HG03135 (cell line): ENCODE results near the gene FBH1.
"Not testable (repeated sequence)": the region's sequence is repeated elsewhere in the genome, so short reads cannot be mapped to it uniquely, and the experiment has no call there.

Source experiments
- ATAC-seq: cut with Tn5 transposase; IDR thresholded peaks from one replicate; pipeline ENCODE4 v1.9.1; 2021; ENCODE audit warnings: mild to moderate bottlenecking, moderate library complexity; ENCODE audit not compliant: unreplicated experiment

The FBH1 gene

DNA sequence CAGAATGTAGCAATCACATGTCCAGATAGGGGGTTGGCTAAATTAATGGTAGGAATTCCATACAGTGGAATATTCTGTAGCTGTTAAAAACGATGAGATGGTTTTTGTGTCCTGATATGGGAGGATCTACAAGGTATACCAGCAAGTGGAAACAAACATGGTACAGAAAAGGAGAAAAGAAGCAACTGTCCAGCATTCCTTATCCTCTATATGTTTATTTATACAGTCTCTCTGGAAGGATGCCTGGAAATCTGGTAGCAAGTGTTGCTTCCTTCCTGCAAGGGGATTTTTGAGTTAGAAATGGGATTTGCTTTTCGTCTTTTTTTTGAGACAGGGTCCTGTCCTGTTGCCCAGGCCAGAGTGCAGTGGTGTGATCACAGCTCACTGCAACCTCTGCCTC, 68.0 kb downstream of the FBH1 start:
- no peak for ATAC-seq

DNA sequence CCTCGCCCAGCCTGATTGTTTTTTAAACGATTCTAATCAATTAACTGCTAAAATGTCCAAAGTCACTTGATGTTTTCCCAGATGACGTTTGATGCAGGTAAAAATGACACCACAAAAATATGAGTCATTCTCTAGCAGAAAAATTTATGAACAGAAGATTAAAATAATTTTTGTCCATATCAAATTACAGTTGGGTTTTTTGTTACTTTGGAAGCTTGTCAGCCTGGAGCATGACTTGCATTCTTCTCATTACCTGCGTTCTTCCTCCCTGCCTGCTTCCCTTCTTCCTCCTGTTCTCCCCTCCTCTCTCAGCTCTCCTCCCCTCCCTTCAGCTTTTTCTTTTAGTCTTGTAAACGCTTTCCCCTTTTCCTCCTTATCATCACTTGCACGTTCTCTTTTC, 68.6 kb downstream of the FBH1 start:
- ATAC-seq, result no peak

DNA sequence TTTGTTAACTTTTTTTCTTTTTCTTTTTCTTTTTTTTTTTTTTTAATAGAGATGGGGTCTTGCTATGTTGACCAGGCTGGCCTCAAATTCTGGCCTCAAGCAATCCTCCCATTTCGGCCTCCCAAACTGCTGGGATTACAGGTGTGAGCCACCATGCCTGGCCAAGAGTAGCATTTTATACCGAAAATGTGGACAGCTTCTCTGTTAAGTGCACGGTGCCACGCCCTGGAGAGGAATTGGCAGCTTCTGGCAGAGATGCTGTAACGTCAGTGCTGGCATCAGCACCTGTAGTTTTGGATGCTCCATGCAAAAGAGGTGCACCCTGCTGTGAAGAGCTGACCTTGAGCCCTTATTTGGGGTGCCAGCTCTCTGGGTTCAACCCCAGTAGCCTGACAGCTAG, 69.1 kb downstream of the FBH1 start:
- ATAC-seq, result no peak

DNA sequence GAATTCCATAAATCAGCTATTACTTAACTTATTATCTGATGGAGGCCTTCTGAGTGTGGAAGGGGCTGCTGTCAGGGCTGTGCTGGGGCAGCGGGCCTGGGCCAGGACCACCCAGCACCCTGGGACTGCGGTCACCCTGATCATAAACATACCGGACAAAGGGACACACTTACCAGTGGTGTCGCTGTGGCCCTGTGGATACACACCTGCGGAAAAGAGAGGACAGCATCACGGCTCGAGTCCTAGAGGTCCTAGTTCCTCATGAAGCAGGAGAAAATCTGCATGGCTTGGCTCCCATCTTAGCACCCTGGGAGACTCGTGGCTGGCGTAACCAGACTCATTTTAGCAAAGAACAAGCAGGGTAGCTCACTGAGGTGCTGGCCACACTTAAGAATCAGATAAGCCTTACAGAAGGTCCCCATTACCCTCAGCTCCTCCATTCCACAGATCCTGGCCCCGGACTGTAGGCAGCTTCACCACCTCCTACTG, 69.6 kb downstream of the FBH1 start:
- no peak for ATAC-seq

DNA sequence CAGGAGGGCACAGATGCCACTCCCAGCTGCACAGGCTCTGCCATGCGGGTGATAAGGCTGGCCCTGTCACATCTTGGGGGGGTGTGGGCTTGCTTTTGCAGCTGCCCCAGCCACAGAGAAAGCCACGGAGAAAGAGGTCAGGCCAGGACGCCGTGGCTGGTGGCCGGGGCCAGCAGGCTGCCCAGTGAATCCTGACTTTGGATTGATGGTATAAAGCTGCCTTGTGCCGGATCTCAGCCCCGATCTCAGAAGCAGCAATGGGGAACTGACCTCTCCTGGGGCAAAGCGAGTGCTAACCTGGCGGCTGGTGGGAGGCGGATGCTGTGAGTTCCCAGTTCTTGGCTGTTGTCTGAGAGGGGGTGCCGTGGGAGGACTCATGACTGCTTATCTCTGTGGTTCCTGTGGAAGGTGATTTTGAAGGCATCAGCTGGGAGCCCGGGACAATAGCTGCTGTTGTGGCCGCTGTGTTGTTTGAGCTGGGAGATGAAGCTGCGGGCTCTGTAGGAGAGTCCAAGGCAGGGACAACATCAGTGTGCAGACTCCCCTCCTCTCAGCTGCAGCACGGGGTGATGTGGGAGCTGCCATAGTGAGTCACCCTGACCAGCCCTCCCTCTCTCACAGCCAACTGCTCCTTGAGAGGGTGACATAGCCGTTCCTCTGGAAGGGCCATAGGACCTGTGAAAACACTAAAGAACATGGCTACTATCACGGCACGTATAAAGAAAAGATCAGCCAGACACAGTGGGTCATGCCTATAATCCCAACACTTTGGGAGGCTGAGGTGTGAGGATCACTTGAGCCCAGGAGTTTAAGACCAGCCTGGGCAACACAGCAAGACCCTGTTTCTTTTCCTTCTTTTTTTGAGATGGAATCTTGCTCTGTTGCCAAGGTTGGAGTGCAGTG, 70.3 kb downstream of the FBH1 start:
- ATAC-seq, result no peak

DNA sequence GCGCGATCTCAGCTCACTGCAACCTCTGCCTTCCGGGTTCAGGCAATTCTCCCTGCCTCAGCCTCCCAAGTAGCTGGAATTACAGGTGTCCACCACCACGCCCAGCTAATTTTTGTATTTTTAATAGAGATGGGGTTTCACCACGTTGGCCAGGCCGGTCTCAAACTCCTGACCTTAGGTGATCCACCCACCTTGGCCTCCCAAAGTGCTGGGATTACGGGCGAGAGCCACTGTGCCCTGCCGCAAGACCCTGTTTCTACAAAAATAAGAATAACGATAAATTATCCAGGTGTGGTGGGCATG, 70.9 kb downstream of the FBH1 start:
- ATAC-seq, result not testable (repeated sequence)

DNA sequence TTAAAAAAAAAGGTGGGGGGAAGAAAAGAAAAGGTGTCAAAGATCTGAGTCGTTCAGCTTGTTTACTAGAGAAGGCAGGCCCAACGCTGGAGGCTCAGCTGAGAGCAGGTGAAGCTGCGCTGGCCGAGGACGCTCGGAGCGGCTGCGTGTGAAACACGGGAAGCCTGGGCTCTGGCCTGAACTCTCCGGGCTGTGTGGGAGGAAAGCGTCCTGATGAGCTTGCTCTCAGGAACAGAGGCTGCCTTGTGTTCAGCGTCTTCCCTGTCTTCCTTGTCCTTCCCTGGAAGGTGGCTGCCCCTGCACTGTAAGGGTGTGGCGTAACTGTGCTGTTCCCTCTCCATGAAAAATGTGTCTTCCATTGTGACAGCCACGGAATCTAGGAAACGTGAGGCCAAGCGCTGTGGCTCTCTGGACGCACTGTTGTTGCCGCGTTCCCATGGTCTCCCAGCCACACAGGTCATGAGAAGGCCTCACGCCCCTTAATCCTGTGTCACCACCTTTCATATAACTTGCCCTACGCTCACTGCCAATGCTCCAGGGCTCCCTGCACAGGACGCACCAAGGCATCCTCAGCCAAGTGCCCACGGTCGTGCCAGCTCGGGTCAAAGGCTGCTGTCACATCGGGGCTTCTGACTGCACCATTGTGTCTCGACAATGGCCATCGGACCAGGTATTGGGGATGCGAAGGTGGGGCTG, 71.5 kb downstream of the FBH1 start:
- no peak for ATAC-seq

DNA sequence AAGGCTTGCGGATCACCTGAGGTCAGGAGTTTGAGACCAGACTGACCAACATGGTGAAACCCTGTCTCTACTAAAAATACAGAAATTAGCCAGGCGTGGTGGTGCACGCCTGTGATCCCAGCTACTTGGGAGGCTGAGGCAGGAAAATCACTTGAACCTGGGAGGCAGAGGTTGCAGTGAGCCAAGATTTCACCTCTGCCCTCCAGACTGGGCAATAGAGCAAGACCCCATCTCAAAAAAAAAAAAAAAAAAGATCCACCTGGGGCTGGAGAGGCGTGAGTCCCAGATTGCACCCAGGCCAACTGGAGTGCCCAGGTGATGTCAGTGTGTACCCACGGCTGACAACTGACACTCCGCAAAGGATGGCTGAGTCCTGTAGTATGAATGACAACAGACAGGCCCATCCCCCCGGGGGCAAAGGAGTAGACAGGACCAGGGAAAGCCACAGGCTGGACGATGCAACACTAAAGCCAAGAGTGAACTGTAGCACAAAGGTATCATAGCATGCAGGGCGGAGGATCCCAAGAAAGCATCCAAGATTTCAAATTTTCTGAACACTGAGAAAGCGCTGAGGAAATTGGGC, 72.4 kb downstream of the FBH1 start:
- not testable (repeated sequence) for ATAC-seq

DNA sequence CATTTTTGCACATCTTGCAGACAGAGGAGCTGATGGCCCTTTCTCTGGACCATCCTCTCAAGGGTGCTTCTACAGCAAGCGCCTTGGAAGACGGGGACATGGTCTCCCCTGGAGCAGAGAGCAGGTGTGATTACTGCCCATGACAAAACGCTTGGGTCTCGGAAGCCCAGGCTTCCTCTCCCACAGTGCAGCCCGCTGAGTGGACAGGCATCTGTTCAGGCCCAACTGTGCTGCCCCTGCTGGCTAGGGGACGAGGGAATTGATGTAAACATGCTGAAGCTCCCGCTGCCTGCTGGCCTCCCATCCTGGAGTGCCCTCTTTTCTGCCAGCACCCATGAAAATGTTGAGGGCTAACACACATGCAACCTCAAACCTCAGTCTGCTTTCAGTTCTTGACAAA, 73.0 kb downstream of the FBH1 start:
- no peak for ATAC-seq

DNA sequence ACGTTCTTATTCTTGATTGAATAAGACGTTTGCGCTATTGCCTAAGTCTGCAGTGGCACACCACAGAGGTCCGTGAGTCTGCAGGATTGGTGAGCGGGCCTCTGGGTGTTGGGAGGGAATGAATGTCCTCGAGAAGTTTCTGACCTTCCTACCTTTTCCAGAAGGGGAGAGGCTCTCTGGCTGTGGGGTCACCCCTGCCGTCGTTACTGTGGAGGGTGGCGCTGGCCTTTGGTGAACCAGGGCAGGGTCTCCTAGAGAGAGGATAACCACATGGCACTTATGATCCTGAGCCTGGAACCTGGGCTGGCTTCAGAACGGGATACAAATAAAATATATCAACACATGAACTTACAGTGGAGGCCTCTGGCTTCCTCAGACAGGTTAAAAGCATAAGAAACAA, 73.5 kb downstream of the FBH1 start:
- no peak for ATAC-seq

DNA sequence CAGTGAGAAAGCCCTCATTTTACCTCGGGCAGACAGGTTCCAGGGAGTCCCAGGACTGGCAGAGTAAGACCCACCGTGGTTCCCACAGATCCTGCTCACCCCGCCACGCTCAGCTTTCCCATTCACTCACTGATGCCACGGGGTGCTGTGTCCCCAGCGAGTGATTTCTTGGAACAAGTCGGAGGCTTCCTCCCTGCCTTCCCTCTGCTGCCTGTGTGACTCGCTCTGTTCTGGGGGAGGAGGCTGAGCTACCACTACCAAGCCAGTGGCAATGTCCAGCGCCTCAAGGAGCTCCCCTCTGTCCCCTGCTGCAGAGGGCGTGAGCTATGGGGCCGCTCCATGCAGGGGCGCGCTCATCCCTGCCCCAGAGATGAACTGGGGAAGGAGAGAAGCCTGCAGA, 74.7 kb downstream of the FBH1 start:
- no peak for ATAC-seq

DNA sequence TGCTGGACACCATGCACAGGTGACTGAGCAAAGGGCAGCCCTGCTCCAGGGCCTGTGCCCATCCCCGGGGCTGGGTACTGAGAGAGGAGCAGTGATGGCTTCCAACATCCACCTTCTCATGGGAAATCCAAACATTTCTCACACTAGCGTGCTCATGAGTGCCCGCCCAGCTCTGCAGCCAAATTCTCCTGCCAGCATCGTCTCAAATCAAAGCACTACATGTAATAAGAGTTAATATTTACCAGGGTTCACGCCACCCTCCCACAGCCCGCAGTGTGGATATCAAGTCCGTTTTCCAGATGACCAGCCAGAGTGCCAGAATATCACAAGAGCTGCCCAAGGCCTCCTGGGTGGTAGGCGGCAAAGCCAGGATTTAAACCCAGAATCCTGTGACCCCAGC, 75.2 kb downstream of the FBH1 start:
- ATAC-seq, result no peak

DNA sequence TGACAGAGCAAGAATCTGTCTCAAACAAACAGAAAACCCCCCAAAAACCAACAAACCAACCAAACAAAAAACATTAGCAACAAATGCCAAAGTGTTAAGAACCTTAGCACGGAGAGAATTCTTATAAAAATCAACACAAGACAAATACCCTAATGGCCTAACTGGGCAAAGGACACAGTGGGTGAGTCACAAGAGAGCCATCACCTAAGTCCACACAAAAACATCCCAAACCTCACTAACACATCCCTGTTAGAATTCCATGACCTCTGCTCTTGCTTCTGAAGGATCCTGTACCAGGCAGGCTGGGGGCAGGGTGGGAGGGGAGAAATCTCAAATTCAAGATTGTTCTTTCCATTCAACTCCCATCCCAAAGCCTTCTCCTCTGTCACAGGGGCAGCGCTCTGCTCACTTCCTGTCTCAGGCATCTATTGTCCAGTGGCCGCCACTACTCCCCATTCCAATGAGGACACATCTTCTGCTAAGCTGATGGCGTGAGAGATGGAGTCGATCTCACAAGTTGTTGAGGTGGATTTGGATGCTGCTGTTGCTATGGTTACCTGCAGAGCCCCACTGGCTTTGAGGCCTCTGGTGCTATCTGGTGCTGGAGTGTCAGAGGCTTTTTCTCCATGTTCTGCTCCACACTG, 78.1 kb downstream of the FBH1 start:
- no peak for ATAC-seq

DNA sequence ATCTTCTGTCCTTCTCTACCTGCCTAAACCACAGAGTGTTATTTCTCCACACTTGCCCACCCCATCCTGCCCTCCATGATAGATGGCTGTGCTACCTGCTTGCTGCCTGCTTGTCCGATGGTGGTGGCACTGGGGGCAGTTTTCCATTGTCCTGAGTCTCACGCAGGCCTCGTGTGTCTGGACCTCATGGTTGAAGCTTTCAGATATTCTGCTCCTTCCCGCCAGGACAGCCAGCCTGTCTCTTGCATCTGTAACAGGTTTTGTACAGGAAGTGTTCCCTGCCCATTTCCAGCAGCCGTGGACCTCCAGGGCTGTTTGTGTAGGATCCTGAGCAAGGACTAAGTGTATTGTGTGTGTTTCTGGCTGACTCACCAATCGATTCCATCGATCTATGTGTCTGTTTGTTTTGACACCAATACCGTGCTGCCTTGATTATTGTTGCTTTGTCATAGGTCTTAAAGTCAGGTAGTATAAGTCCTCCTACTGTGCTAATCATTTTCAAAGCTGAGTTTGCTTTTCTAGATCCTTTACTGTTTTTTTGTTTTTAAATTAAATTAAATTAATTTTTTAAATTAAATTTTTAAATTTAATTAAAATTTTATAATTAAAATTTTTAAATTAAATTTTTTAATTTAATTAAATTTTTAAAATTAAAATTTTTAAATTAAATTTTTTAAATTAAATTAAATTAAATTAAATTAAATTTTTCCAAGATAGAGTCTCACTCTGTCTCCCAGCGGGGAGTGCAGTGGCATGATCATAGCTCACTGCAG, 78.8 kb downstream of the FBH1 start:
- no peak for ATAC-seq

DNA sequence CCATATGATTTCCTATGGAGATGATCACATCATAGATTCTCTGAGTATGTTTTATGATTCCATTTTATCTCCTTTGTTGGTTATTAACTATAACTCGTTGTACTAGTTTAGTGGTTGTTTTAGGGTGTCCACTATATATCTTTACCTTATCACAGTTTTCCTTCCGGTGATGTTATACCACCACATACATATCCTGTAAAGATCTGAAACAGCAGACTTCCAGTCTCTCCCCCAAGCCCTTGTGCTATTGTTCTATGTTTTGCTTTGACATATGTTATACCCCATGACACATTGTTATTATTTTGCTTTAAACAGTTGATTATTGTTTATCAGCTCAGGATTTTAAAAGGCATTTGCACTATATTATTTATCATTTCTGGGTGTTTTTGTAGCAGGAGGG, 80.0 kb downstream of the FBH1 start:
- no peak for ATAC-seq

DNA sequence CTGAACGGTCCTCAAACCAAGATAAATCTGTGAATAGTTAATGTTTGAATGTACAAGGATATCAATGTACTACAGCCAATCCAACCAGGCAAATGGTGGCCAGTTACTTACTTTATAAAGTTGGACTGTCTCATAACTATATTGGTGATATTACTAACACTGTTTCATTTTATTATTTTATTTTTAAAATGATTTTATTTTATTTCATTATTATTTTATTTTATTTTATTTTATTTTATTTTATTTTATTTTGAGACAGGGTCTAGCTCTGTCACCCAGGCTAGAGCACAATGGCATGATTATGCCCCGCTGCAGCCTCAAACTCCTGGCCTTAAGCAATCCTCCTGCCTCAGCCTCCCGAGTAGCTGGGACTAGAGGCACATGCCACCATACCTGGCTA, 80.5 kb downstream of the FBH1 start:
- ATAC-seq, result no peak

DNA sequence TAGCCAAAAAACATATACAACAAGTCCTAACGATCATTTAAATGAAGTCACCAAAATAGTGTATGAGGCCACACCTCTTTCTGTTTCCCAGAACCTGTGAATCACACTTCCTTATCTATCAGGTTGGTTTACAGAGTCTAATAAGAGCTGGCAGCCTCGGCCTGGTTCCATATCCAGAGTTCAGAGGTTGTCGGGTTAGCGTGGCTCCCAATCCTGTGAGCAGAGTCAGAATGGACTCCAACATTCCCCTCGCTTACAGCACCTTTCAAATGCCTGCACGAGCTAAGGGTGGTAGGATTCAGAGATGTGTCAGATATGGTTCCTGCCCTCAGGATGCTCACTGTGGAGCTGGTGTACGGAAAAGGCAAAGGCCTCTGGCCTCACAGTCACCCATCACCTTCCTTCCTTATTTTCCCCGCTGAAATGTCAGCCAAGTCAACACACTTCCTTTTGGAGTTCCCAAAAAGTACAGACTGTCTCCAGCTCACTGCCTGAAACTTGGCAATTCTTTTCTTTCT, 81.3 kb downstream of the FBH1 start:
- ATAC-seq, result no peak

DNA sequence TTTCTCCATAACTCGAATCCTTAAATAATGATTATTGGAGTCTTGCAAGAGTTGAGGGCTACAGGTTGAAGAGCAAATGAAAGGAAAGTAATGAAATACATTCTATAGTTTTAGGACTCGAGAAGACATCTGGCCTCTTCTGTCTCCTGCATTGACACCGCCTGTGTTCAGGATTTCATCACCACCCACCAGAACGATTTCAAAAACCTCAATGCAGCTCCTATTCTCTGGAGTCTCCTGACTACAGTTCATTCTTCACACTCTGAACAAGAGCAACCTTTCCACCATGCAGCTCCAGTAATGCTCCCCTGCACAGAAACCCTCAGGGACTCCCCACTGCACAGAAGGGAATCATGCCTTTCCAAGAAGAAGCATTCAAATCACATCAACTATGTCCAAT, 81.8 kb downstream of the FBH1 start:
- no peak for ATAC-seq

DNA sequence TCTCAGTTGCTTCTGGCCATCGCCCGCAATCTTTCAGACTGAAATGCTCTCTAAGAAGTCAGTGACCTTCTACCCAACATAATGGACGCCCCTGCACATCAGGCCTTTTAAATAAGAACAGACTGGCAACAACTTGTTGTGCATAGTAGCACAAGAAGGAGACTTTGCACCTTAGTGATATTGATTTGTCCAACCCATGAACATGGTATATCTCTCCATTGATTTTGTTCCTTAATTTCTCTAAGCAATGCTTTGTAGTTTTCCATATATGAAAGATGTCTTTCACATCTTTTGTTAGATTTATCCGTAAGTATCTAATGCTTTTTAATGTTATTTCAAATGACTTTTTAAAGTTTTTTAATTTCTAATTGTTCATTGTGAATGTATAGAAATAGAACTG, 83.0 kb downstream of the FBH1 start:
- no peak for ATAC-seq

DNA sequence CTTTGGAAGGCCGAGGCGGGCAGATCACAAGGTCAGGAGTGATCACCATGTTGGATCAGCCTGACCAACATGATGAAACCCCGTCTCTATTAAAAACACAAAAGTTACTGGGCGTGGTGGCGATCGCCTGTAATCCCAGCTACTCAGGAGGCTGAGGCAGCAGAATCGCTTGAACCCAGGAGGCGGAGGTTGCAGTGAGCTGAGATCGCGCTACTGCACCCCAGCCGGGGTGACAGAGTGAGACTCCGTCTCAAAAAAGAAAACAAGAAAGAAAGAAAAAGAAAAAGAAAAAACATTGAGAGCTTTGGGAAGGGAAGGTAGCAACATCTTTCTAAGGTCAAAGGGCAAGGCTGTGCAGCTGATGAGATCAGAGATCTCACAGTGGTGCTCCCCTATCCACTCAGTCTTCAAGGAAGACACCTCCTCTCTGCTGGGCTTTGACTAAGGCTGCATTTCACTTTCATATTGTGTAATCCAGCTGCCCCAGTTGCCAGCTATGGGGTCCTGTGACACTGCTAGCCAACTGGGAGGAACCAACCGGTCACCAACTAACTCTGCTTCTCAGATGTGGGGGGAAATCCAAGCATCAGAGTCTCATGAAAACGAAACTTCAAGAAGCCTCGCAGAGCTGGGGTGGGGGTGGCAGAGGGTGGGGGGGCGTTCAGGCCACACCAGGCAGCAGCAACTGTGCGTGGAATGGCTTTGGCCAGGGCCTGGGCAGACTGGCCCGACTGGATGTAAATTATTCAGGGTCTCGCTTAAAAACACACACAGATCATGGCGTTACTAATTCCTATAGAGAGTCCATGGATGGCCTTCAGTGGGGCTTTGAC, 85.8 kb downstream of the FBH1 start:
- ATAC-seq, result peak; percentile 54
